Ovary (tissue), 3 donors: Measurements from ENCODE around the gene ADGRE2.

ENCODE experiments used
- CTCF ChIP-seq, 3 donors: fragments of 450-650 bp in 2 of 3; fragments of 200-600 bp in 1 of 3; IDR thresholded peaks; one replicate each; pipeline versions ENCODE4 v1.5.1 to v1.8.0; 2016 to 2022; ENCODE audit warnings: antibody characterized with exemption in 3 of 3, mild to moderate bottlenecking in 1 of 3
- EP300 ChIP-seq: sonication (generic); formaldehyde crosslinking; IDR thresholded peaks from one replicate; pipeline ENCODE4 v1.6.1; 2017; ENCODE audit warnings: antibody characterized with exemption
- POLR2A ChIP-seq: fragments of 450-650 bp; IDR thresholded peaks from one replicate; pipeline ENCODE4 v1.6.1; 2017; ENCODE audit warnings: antibody characterized with exemption, mild to moderate bottlenecking, moderate library complexity
- donor health status: DM: no; HTN: no; CAD: no.

GRCh38 chr19:14768001-14768400 is 10.4 kb downstream of the ADGRE2 start:
- TF ChIP-seq CTCF (IDR thresholded peaks at IDR 0.05) (no peak), POLR2A (no peak), EP300 (no peak)
